NCI-H2227 (cell line): ENCODE measurements around the gene WFDC11.

Experiments
- DNase-seq: peaks from one replicate; lab custom pipeline; 2025; ENCODE audit not compliant: unreplicated experiment; lab: John Stamatoyannopoulos, UW

Gene WFDC11

DNA sequence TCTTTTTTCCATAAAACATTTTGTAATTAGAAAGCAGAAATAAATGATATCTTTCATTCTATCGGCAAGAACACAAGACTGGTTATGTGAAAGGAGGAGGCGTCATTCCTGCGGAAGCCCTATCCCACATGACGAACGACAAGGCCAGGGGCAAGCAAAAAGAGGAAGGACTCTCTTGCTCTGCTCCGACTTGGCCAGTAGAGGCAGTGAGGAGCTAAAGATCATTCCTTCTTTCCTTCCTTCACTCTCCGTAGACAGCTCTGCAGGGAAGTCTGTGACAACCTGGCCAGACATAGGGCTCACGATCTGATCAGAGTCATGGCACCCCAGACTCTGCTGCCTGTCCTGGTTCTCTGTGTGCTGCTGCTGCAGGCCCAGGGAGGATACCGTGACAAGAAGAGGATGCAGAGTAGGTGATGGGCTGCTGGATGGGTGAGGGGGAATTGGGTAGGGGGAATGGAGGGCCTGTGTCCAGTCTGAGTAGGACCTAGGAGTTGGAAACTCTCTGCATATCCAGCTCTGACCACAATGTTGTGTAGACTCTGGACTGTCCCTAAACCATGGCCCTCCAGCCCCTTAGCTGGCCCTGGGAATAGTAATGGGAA, 40.4 kb downstream of the WFDC11 start, which contains the start of gene WFDC10A:
TSS of gene WFDC10A (plus strand) at position 244 of the 605 bp plus-strand sequence. CDS start at position 319, 75 bp downstream.
- peak; percentile 49 for DNase-seq

DNA sequence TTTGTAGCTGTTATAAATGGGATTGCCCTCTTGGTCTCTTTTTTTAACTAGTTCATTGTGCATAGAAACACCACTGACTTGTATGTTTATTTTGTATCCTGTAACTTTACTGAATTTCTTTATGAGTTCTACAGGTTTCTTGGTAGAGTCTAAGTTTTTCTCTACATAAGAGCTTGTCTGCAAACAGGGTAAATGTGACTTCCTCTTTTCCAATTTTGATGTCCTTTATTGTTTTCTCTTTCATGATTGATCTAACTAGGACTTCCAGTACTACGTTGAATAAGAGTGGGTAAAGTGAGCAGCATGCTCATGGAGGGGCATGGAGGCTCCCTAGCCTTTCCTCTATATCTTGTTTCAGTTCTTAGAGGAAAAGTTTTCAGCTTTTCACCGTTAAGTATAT, 43.5 kb downstream of the WFDC11 start:
- DNase-seq: no peak

DNA sequence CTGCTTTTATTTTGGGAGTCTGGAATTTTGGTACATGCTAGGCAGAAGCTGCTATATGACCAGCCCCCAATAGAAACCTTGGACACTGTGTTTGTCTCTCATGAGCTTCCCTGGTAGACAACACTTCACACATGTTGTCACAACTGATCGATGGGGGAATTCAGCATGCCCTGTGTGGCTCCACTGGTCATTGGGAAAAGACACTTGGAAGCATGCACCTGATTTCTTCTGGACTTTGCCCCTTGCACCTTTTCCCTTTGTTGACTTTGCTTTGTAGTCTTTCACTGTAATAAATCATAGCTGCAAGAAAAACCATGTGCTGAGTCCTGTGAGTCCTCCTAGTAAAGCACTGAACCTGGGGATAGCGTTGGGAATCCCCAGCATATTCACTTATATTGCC, 48.4 kb downstream of the WFDC11 start:
- no peak for DNase-seq

DNA sequence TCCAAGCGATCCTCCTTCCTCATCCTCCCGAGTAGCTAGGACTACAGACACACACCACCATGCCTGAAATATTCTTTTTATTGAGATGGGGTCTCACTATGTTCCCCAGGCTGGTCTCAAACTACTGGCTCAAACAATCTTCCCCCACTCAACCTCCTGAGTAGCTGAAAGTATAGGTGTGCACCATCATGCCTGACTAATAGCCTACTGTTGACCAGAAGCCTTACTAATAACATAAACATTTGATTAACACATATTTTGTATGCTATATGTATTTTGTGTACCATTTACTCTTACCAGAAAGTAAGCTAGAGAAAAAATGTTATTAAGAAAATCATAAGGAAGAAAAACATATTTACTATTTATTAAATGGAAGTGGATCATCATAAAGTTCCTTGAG, 52.4 kb downstream of the WFDC11 start:
- DNase-seq: no peak

DNA sequence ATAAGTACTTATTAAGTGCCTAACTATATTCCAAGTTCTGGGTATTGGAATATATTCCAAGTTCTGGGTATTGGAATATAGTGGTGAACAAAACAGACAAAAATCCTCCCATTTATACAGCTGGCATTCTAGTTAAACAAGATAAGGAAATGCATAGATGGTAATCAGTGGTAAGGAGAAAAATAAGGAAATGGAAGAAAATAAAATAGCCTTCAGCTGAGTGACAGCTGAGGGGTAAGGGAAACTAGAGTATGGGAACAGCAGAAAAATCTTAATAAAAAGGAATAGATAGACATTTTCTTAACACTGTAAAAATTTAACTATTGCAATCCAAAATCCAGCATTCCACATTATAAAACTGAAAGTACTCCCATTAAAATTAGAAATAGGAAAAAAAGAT, 57.7 kb downstream of the WFDC11 start:
- DNase-seq: no peak

DNA sequence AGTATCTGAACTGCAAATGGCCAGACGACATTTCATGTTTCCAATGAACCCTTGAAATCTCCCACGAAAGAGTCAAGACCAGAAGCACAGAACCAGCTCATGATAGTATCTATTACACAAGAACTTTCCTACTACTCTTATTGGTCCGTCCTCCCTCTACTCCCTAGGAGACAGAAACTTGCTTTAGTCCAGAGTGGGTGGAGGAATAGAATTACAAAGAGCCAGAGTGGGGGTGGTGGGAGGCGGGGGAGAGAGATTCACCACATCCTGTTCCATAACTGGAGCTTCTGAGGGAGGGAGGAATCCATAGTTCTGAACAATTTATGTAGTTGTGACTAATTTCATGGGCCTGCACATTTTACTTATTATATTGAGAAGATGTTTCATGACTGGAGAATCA, 59.0 kb downstream of the WFDC11 start:
- no peak for DNase-seq

DNA sequence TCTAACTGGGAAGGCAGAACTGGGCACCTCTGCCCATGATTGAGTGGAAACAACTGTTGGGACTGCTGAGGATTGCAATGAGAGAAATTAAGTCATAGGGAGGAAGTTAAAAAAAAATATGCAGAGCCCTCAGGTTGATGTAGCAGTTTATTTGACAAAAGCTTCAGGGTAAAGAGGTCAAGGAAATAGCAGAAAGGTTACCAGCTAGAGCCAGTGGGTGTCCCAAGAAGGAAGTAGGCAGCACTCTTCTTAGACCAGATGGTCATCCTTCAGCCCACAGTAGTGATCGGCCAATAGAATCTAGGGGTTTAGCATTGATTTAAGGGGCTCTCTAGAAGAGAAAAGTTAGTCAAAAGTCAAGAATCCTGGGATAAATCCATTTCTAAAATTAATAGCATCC, 62.2 kb downstream of the WFDC11 start:
- no peak for DNase-seq
